GM20000 (cell line): ENCODE measurements around the gene GORASP1.

ENCODE experiments used
- DNase-seq: peaks from one replicate; pipeline ENCODE4 v3.0.0; 2012; ENCODE audit warnings: low spot score
- TF ChIP-seq, protein P1 (sequence below): IDR thresholded peaks from 2 replicates; pipeline ENCODE4 v1.5.1; 2012; ENCODE audit warnings: mild to moderate bottlenecking, control low read depth; ENCODE audit errors: extremely low read depth, missing control alignments

The GORASP1 gene

DNA sequence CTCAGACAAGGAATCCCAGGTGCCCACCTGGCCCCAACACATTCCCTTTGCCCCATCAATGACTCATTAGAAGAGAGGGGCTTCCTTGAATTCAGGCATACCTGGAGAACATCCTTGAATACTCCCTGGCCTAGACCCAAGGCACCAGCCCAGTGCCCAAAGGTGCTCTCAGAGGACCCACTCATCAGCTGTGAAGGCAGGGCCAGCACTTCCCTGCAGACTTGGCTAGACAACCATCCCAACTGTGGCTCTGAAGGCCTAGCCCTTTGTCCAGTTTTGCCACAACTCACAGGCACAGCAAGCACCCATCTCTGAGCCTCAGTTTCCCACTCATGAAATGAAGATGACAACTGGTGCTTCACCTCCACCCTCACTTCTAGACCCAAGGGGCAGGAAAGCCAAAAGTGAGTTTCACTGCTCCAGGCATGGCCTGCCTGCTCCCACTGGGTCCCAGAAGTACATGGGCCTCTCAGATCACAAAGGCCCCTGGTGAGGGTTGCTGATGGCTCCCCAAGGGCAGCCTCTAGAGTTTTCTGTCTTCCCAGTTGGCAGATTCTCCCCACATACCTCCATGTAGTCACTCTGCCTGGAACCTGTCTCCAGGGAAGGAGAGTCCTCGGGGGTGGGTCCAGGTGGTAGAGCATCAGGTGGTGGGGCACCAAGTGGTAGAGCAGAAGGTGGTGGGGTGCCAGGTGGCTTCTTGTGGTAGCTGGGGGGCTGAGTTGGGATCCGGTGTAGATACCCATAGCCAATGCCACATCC is 7.5 kb downstream of the GORASP1 start:
- DNase-seq: no peak
- TF ChIP-seq, protein P1, sequence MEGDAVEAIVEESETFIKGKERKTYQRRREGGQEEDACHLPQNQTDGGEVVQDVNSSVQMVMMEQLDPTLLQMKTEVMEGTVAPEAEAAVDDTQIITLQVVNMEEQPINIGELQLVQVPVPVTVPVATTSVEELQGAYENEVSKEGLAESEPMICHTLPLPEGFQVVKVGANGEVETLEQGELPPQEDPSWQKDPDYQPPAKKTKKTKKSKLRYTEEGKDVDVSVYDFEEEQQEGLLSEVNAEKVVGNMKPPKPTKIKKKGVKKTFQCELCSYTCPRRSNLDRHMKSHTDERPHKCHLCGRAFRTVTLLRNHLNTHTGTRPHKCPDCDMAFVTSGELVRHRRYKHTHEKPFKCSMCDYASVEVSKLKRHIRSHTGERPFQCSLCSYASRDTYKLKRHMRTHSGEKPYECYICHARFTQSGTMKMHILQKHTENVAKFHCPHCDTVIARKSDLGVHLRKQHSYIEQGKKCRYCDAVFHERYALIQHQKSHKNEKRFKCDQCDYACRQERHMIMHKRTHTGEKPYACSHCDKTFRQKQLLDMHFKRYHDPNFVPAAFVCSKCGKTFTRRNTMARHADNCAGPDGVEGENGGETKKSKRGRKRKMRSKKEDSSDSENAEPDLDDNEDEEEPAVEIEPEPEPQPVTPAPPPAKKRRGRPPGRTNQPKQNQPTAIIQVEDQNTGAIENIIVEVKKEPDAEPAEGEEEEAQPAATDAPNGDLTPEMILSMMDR: no peak

DNA sequence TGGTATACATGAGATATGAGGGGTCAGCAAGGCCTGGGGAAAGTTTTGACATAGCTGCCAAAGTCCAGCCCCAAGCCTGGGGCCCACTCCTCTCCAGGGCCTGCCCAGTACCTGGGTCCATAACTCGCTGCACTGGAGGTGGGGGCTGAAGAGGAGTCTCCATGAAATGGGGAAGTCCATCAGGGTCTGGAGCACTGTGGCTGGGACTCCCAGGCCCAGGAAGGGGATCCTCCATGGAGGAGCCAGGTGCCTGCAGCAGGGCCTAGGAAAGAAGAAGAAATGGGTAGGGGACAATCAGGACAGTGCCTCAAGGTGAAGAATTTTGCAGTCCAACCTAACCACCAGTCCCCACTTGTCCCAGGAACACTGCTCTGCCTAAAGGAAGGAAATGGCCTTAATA is 8.2 kb downstream of the GORASP1 start:
- TF ChIP-seq, protein P1: no peak

DNA sequence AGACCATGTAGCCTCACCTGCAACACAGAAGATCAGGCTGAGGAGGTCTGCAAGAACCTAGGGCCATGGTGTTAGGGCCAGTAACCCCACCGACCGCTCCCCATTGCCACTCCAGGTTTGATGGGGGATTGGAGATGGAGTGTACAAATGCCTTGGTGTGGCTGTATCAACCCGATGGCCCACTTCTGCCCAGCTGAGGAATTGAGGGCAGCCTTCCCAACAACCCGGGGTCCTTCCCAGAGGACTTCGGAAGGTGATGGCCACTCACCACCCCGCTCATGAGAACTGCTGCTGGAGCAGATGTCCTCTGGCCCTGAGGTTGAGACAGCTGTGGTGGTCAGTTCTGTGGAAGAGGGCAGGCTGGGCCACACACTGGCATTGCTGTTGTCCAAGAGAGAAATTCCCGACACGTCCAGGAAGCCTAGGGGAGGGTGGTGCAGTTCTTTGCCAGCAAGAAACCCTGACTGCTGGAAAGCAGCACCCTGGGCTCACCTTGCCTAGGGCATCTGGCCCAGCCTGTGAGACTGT is 8.9 kb downstream of the GORASP1 start:
- TF ChIP-seq, protein P1: no peak
- no peak for DNase-seq

More for the DNA sequence above, 8.2 kb downstream of the GORASP1 start:
- no peak for DNase-seq

DNA sequence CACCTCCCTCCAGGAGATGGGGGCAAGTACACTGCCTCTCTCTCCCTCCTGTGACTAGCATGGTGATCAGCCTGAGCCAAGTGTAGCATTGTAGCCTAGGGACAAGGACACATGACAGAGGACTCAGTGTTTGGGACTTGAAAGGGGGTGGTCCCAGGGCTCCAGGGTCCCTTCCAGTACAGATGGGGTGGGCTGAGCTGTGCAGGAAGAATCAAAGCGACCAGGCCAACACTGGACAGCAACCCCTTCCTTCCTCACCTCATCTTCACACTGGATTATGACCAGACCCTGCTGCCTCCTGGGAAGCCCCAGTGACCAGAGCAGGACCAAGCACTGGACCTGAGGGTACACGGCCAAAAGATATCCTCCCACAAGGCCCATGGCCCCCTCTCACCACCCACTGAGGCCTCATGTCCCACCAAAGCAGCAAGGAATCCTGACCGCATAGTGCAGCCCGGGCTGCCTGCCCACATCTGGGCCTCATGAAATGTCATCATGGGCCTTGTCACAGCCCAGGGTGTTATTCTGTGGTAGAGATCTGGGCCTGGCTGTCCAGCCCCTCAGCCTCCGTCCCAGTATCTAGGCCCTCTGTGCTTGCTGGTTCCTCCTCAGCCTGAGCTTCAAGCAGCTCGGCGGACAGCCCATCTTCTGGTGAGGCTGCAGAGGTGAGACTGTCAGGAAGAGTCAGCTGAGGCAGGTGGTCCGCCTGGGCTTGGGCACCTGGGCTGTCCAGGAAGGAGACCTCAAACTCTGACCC is 9.5 kb downstream of the GORASP1 start:
- DNase-seq: no peak
- TF ChIP-seq, protein P1: no peak

DNA sequence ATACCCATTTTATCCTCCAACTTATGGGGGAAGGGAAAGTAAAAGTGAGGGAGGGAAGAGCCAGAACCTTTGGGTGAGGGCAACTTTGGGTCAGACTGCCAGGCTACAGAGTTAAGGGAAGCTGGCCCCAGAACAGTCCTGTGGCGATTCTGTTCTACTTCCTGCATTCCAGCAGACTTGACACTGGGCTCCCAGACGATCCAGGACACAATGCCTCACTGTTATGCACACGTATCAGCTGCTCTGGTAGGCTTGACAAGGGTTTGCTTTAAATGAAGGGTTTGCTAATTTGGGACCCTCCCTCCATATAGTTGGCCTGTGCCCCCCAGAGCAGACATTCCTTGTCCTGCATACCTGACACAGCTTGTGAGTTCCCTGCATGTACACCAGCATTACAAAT is 10.7 kb downstream of the GORASP1 start:
- TF ChIP-seq, protein P1: no peak
- DNase-seq: no peak

DNA sequence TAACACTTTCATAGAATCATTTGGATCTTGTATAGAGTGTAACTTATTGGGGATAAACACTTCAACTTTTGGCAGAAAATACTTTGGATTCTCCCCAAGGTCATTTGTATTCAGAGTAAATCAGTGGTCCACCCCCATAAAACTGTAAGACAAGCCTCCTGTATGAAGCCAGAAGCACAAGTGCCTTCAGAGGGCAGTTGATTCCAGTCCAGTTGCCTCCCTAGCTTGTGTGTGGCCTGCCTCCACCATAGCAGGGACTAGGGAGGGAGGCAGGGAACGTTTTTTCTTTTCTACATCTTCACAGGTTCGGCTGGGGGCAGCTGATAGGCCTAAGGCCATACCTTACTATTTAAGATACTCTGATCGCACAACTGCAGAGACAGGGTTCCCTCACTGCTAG is 11.6 kb downstream of the GORASP1 start:
- DNase-seq: no peak
- TF ChIP-seq, protein P1: no peak
